K562 (cell line): ENCODE results near the gene MAPT. TPM values are rescaled to one million over a fixed set of nuclear protein-coding genes. Genes with fewer than 3 reads are reported as not detected.

Experiments used
- ATAC-seq: fragments of 200-7000 bp; cut with Tn5 transposase; 3 replicates; pipeline ENCODE4 v1.9.1; 2020; ENCODE audit warnings: moderate library complexity
- BruUV-seq: library from RNA; stranded (reverse); fragments of 400-500 nt; replicated peaks from 2 replicates; lab custom pipeline; 2021; lab: Mats Ljungman, UMichigan
- CTCF ChIA-PET: fragments of 300-600 bp; formaldehyde crosslinking; extraction: SDS; loops from one replicate; lab custom pipeline; 2021; ENCODE audit warnings: low intra/inter-chr PET ratio; lab: Yijun Ruan, JAX
- POLR2A ChIA-PET: fragments of 300-600, 350-650 bp; sonication (Branson Sonifier 250); formaldehyde crosslinking; extraction: SDS; loops from one replicate; lab custom pipeline; 2021; ENCODE audit warnings: antibody characterized with exemption, inconsistent platforms; lab: Yijun Ruan, JAX
- DNase-seq, 4 experiments: peaks; one replicate each; pipeline versions ENCODE4 v3.0.0 to v3.0.0-alpha.2; 2011 to 2018; ENCODE audit warnings: low spot score in 3 of 4, mixed read lengths in 3 of 4; ENCODE audit errors: extremely low read depth in 1 of 4
- FAIRE-seq: peaks from 2 replicates; lab custom pipeline; 2011; peaks lifted over from hg19 to GRCh38; lab: Jason Lieb, UNC
- H2AFZ ChIP-seq: 2 replicates; pipeline ENCODE4 v1.6.0; 2011; ENCODE audit warnings: low read depth, low read length, control low read depth, inconsistent platforms
- H3K27ac ChIP-seq: fragments of 200-600 bp; 3 replicates; pipeline ENCODE4 v1.8.0; 2011; ENCODE audit warnings: low read depth, mild to moderate bottlenecking, control low read depth, inconsistent platforms, low read length, moderate library complexity, mixed read lengths; ENCODE audit errors: extremely low read depth
- H3K27me3 ChIP-seq, 2 experiments: fragments of 300-600 bp in 1 of 2; 2 replicates in 1 of 2; 3 replicates in 1 of 2; pipeline versions ENCODE4 v1.6.0 to v1.8.0; 2011; ENCODE audit warnings: inconsistent platforms in 2 of 2, low read length in 2 of 2, mild to moderate bottlenecking in 1 of 2, mixed read lengths in 1 of 2, moderate library complexity in 1 of 2; ENCODE audit not compliant: control insufficient read depth in 2 of 2, insufficient read depth in 2 of 2
- H3K36me3 ChIP-seq: fragments of 300-600 bp; 3 replicates; pipeline ENCODE4 v1.8.0; 2011; ENCODE audit warnings: mild to moderate bottlenecking, low read length, inconsistent platforms; ENCODE audit not compliant: control insufficient read depth, insufficient read depth
- H3K4me1 ChIP-seq, 2 experiments: fragments of 200-600 bp in 1 of 2; replicated peaks in 1 of 2; 2 replicates in 1 of 2; 3 replicates in 1 of 2; pipeline versions ENCODE4 v1.5.1 to v1.8.0; 2011; ENCODE audit warnings: inconsistent platforms in 2 of 2, low read length in 2 of 2, mild to moderate bottlenecking in 1 of 2, mixed read lengths in 1 of 2, moderate library complexity in 1 of 2; ENCODE audit not compliant: control insufficient read depth in 2 of 2, insufficient read depth in 2 of 2
- H3K4me2 ChIP-seq: 2 replicates; pipeline ENCODE4 v1.6.1; 2011; ENCODE audit warnings: low read length, control low read depth, inconsistent platforms, mixed read lengths; ENCODE audit not compliant: insufficient read depth
- H3K4me3 ChIP-seq: fragments of 200-600 bp; sonication (generic), shearing (Covaris generic); 2 replicates; pipeline ENCODE4 v1.5.1; 2016; ENCODE audit warnings: control low read depth, inconsistent platforms
- H3K79me2 ChIP-seq: fragments of 200-600 bp; 3 replicates; pipeline ENCODE4 v1.8.0; 2011; ENCODE audit warnings: low read length, inconsistent platforms; ENCODE audit not compliant: control insufficient read depth, insufficient read depth
- H3K9ac ChIP-seq, 2 experiments: 2 replicates each; pipeline versions ENCODE4 v1.6.0 to v1.6.1; 2011; ENCODE audit warnings: low read depth in 2 of 2, low read length in 2 of 2, control low read depth in 1 of 2, inconsistent platforms in 1 of 2, mild to moderate bottlenecking in 1 of 2, mixed read lengths in 1 of 2; ENCODE audit not compliant: insufficient read depth in 1 of 2
- H3K9me1 ChIP-seq: one replicate; pipeline ENCODE4 v1.6.0; 2011; ENCODE audit warnings: inconsistent platforms, mild to moderate bottlenecking, low read length, moderate library complexity; ENCODE audit not compliant: control insufficient read depth, insufficient read depth
- H3K9me3 ChIP-seq: replicated peaks from 2 replicates; pipeline ENCODE4 v1.5.1; 2011; ENCODE audit warnings: low read depth, low read length, inconsistent platforms; ENCODE audit not compliant: control insufficient read depth, insufficient read depth
- H4K20me1 ChIP-seq: replicated peaks from 2 replicates; pipeline ENCODE4 v1.6.1; 2011; ENCODE audit warnings: low read length, inconsistent platforms, mixed read lengths; ENCODE audit not compliant: control insufficient read depth, insufficient read depth
- ARNT ChIP-seq, 2 experiments: fragments of 450-650 bp; IDR thresholded peaks; 2 replicates each; pipeline ENCODE4 v1.6.1; 2016; ENCODE audit warnings: mild to moderate bottlenecking in 1 of 2
- CREM ChIP-seq: IDR thresholded peaks from 2 replicates; pipeline ENCODE4 v1.6.1; 2014; ENCODE audit warnings: antibody characterized with exemption, low read depth
- HNRNPL ChIP-seq: fragments of 200-400 bp; formaldehyde crosslinking; IDR thresholded peaks from 2 replicates; pipeline ENCODE4 v1.6.1; 2017; ENCODE audit warnings: low read depth, mild to moderate bottlenecking, low read length
- LEF1 ChIP-seq: fragments of 450-650 bp; IDR thresholded peaks from 2 replicates; pipeline ENCODE4 v1.6.1; 2016; ENCODE audit warnings: mild to moderate bottlenecking
- PTTG1 ChIP-seq: fragments of 450-650 bp; IDR thresholded peaks from 2 replicates; pipeline ENCODE4 v1.6.1; 2016; ENCODE audit warnings: low read depth, mild to moderate bottlenecking, missing genetic modification characterization, missing compliant biosample characterization
- TCFL5 ChIP-seq: fragments of 250-450 bp; sonication (Bioruptor Pico); conservative IDR thresholded peaks from 2 replicates; pipeline ENCODE4 v1.6.1; 2021; ENCODE audit warnings: mild to moderate bottlenecking, moderate library complexity, matching md5 sums
- THRB ChIP-seq: fragments of 450-650 bp; formaldehyde crosslinking; conservative IDR thresholded peaks from 2 replicates; pipeline ENCODE4 v1.4.0; 2022; ENCODE audit warnings: mild to moderate bottlenecking, missing genetic modification characterization
- ZFPM2 ChIP-seq: fragments of 250-450 bp; sonication (Bioruptor Pico); IDR thresholded peaks from 2 replicates; pipeline ENCODE4 v1.5.1; 2022; ENCODE audit warnings: mild to moderate bottlenecking
- ZNF12 ChIP-seq: sonication (generic); formaldehyde crosslinking; IDR thresholded peaks from 2 replicates; pipeline ENCODE4 v1.4.0; 2020; ENCODE audit warnings: mild to moderate bottlenecking, missing genetic modification reagents
- ZNF133 ChIP-seq: fragments of 250-450 bp; sonication (Bioruptor Pico); IDR thresholded peaks from 2 replicates; pipeline ENCODE4 v1.4.0; 2020; ENCODE audit warnings: mild to moderate bottlenecking
- ZNF146 ChIP-seq: IDR thresholded peaks from one replicate; pipeline ENCODE4 v1.6.1; 2018; ENCODE audit warnings: missing compliant biosample characterization; ENCODE audit not compliant: unreplicated experiment
- ZNF668 ChIP-seq: fragments of 250-450 bp; sonication (Bioruptor Pico); IDR thresholded peaks from 2 replicates; pipeline ENCODE4 v1.8.0; 2022; ENCODE audit warnings: mild to moderate bottlenecking, inconsistent platforms
- ZNF778 ChIP-seq: fragments of 450-650 bp; formaldehyde crosslinking; IDR thresholded peaks from 2 replicates; pipeline ENCODE4 v1.4.0; 2020; ENCODE audit warnings: mild to moderate bottlenecking, moderate library complexity
- WGBS: fragments of 100-300 bp; shearing (Covaris generic); methylation state at CpG from one replicate; pipeline ENCODE4 v1.1.6; 2016; ENCODE audit warnings: low coverage, mixed read lengths; ENCODE audit not compliant: insufficient coverage; ENCODE audit errors: missing lambda C conversion rate; 5-methylcytosine and 5-hydroxymethylcytosine counted together
- in situ Hi-C: fragments of 300-500 bp; cut with MboI; formaldehyde crosslinking; loops from 4 replicates; pipeline ENCODE4 v1.15.0; 2018; ENCODE audit warnings: inconsistent platforms, mixed read lengths
- intact Hi-C: fragments of 100-400 bp; cut with micrococcal nuclease; formaldehyde crosslinking; loops from 2 replicates; pipeline ENCODE4 v1.14.2; 2022
- polyA plus RNA-seq, 8 experiments: library from polyadenylated mRNA; depleted of rRNA in 4 of 8; stranded (reverse) in 5 of 8; unstranded in 3 of 8; fragments of >200 nt; fragmentation: Nextera tagmentation in 2 of 8; fragmentation: Illumina TruSeq in 1 of 8; extraction: Ambion mirVana in 2 of 8; extraction: Trizol in 1 of 8; gene quantifications; 2 replicates each; pipeline versions ENCODE4 v1.2.1 to v1.2.3, GENCODE V29; 2011 to 2014; ENCODE audit warnings: inconsistent platforms in 1 of 8, missing spikeins in 1 of 8
- total RNA-seq, 7 experiments: library from RNA; depleted of rRNA in 6 of 7; stranded (reverse); fragments of >200 nt in 6 of 7; fragmentation: Illumina TruSeq in 2 of 7; extraction: Trizol in 2 of 7; gene quantifications; 2 replicates each; pipeline versions ENCODE4 v1.2.1 to v1.2.3, GENCODE V29; 2011 to 2021; ENCODE audit warnings: low replicate concordance in 1 of 7
- TF ChIP-seq, protein P1 (sequence below): fragments of 250-450 bp; sonication (Bioruptor Pico); IDR thresholded peaks from 2 replicates; pipeline ENCODE4 v1.4.0; 2020; ENCODE audit warnings: mild to moderate bottlenecking, moderate library complexity, borderline replicate concordance
- TF ChIP-seq, protein P2 (sequence below): sonication (generic); formaldehyde crosslinking; IDR thresholded peaks from 2 replicates; pipeline ENCODE4 v1.5.0; 2020; ENCODE audit warnings: missing genetic modification reagents
- TF ChIP-seq, protein P3 (sequence below): fragments of 450-650 bp; IDR thresholded peaks from 2 replicates; pipeline ENCODE4 v1.6.1; 2018; ENCODE audit not compliant: partially characterized antibody

The MAPT gene
- total and polyA plus RNA-seq, 9 of the 15 experiments (the other 6 are each of a cell fraction or from before 2014, with no cell fraction given), result 0.04 to 1.1 (median 0.36) TPM

DNA sequence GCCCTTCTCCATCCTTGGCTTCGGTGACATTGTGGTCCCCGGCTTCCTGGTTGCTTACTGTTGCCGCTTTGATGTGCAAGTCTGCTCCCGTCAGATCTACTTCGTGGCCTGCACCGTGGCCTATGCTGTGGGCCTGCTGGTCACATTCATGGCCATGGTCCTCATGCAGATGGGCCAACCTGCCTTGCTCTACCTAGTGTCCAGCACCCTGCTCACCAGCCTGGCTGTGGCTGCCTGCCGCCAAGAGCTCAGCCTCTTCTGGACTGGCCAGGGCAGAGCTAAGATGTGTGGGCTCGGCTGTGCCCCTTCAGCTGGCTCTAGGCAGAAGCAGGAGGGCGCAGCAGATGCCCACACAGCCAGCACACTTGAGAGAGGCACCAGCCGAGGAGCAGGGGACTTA lies 48.1 kb upstream of the MAPT start:
- BruUV-seq, result no TSS peak
- in situ Hi-C loops, result loop anchor here (25.0 kb wide), 1 partner anchor 434 kb away; no protein-coding TSS in a partner anchor
- POLR2A ChIA-PET, result no interaction called here

More for the DNA sequence above, 48.1 kb upstream of the MAPT start:
- Histone ChIP-seq H3K9me1 (no peaks in the 10 kb centered on the region), H3K36me3 (no peaks in the 10 kb centered on the region), H3K27ac (no peak overlapping the region), H3K4me3 (no peak overlapping the region), H4K20me1 (no peaks in the 10 kb centered on the region; the same call in 1 of the 2 replicates), H3K4me1 (peaks cover 0 to 13% of the 10 kb centered on the region in 2 experiments; a peak in 1 of 5 replicates), H3K27me3 (peaks cover 12 to 74% of the 10 kb centered on the region in 2 experiments; a peak in 4 of 5 replicates), H3K9ac (no peak overlapping the region), H3K79me2 (no peaks in the 10 kb centered on the region), H2AFZ (no peak overlapping the region), H3K4me2 (no peak overlapping the region)
- 3% methylated on average over 9 of the region's 10 CpGs for WGBS
- intact Hi-C loops, result no loop called here
- CTCF ChIA-PET, result no interaction called here
- TF ChIP-seq, protein P1, sequence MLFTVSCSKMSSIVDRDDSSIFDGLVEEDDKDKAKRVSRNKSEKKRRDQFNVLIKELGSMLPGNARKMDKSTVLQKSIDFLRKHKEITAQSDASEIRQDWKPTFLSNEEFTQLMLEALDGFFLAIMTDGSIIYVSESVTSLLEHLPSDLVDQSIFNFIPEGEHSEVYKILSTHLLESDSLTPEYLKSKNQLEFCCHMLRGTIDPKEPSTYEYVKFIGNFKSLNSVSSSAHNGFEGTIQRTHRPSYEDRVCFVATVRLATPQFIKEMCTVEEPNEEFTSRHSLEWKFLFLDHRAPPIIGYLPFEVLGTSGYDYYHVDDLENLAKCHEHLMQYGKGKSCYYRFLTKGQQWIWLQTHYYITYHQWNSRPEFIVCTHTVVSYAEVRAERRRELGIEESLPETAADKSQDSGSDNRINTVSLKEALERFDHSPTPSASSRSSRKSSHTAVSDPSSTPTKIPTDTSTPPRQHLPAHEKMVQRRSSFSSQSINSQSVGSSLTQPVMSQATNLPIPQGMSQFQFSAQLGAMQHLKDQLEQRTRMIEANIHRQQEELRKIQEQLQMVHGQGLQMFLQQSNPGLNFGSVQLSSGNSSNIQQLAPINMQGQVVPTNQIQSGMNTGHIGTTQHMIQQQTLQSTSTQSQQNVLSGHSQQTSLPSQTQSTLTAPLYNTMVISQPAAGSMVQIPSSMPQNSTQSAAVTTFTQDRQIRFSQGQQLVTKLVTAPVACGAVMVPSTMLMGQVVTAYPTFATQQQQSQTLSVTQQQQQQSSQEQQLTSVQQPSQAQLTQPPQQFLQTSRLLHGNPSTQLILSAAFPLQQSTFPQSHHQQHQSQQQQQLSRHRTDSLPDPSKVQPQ, result no peak
- TF ChIP-seq, protein P2, sequence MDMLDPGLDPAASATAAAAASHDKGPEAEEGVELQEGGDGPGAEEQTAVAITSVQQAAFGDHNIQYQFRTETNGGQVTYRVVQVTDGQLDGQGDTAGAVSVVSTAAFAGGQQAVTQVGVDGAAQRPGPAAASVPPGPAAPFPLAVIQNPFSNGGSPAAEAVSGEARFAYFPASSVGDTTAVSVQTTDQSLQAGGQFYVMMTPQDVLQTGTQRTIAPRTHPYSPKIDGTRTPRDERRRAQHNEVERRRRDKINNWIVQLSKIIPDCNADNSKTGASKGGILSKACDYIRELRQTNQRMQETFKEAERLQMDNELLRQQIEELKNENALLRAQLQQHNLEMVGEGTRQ (CRISPR knock-in tag), result no peak
- TF ChIP-seq, protein P3, sequence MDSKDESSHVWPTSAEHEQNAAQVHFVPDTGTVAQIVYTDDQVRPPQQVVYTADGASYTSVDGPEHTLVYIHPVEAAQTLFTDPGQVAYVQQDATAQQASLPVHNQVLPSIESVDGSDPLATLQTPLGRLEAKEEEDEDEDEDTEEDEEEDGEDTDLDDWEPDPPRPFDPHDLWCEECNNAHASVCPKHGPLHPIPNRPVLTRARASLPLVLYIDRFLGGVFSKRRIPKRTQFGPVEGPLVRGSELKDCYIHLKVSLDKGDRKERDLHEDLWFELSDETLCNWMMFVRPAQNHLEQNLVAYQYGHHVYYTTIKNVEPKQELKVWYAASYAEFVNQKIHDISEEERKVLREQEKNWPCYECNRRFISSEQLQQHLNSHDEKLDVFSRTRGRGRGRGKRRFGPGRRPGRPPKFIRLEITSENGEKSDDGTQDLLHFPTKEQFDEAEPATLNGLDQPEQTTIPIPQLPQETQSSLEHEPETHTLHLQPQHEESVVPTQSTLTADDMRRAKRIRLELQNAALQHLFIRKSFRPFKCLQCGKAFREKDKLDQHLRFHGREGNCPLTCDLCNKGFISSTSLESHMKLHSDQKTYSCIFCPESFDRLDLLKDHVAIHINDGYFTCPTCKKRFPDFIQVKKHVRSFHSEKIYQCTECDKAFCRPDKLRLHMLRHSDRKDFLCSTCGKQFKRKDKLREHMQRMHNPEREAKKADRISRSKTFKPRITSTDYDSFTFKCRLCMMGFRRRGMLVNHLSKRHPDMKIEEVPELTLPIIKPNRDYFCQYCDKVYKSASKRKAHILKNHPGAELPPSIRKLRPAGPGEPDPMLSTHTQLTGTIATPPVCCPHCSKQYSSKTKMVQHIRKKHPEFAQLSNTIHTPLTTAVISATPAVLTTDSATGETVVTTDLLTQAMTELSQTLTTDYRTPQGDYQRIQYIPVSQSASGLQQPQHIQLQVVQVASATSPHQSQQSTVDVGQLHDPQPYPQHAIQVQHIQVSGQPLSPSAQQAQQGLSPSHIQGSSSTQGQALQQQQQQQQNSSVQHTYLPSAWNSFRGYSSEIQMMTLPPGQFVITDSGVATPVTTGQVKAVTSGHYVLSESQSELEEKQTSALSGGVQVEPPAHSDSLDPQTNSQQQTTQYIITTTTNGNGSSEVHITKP, result no peak
- TF ChIP-seq ARNT (IDR thresholded peaks at IDR 0.05) (no peak), ZNF12 (no peak), ZFPM2 (CRISPR knock-in tag) (no peak), TCFL5 (CRISPR knock-in tag) (no peak), CREM (no peak), LEF1 (no peak), ZNF133 (CRISPR knock-in tag) (no peak), HNRNPL (no peak), ZNF146 (CRISPR knock-in tag) (no peak), THRB (CRISPR knock-in tag) (no peak), PTTG1 (no peak), ZNF778 (CRISPR knock-in tag) (no peak), ZNF668 (no peak)
- TF ChIP-seq, all 486 proteins: peak for 0
- FAIRE-seq (no peak), ATAC-seq (no peak), DNase-seq (no peak)
- no peaks in the 10 kb centered on the region for H3K9me3 ChIP-seq
